ENCODE results near the gene FRMPD1.

The FRMPD1 gene

GRCh38 chr9:37739222-37739621 is 88.5 kb downstream of the FRMPD1 start:
- no peaks in the 10 kb centered on the region for H3K4me1 ChIP-seq (ENCODE audit: control insufficient read depth, insufficient read depth, low read length)
- no peaks in the 10 kb centered on the region for H3K36me3 ChIP-seq (ENCODE audit: control insufficient read depth in 2 of 2, insufficient read depth in 1 of 2, low read length in 2 of 2)
- CTCF ChIA-PET: no interaction called here
- POLR2A ChIA-PET: no interaction called here
- no peak overlapping the region for H3K27ac ChIP-seq (ENCODE audit: extremely low read depth, low read depth, low read length)
- H3K4me3 ChIP-seq (ENCODE audit: low read depth, low read length): no peak overlapping the region
- H3K9me3 ChIP-seq (ENCODE audit: control insufficient read depth, insufficient read depth, low read depth, low read length): no peaks in the 10 kb centered on the region
- TF ChIP-seq ZNF10 (tag by site-specific recombination; IDR thresholded peaks at IDR 0.05): no peak
- no peak for TF ChIP-seq HOXC10 (CRISPR knock-in tag; IDR thresholded peaks at IDR 0.05)
- no peak for TF ChIP-seq ZNF518A (tag by site-specific recombination; conservative IDR thresholded peaks at IDR 0.05; ENCODE audit: low read depth)

- TF ChIP-seq ZNF362 (tag by site-specific recombination; IDR thresholded peaks at IDR 0.05) (no peak), ZNF639 (tag by site-specific recombination; IDR thresholded peaks at IDR 0.05) (no peak), ZNF837 (tag by site-specific recombination; IDR thresholded peaks at IDR 0.05) (no peak), FEZF1 (tag by site-specific recombination; IDR thresholded peaks at IDR 0.05) (no peak), GLIS1 (tag by site-specific recombination; IDR thresholded peaks at IDR 0.05) (no peak), EGR2 (tag by site-specific recombination; IDR thresholded peaks at IDR 0.05; ENCODE audit: low read depth) (no peak), ZNF596 (tag by site-specific recombination; IDR thresholded peaks at IDR 0.05) (no peak), ZNF623 (tag by site-specific recombination; IDR thresholded peaks at IDR 0.05) (no peak), ZFHX2 (tag by site-specific recombination; conservative IDR thresholded peaks at IDR 0.05) (no peak), ZNF311 (tag by site-specific recombination; IDR thresholded peaks at IDR 0.05; ENCODE audit: borderline replicate concordance) (no peak), INSM2 (tag by site-specific recombination; IDR thresholded peaks at IDR 0.05) (no peak)
- Histone ChIP-seq H3K36me3 (ENCODE audit: control insufficient read depth in 2 of 2, insufficient read depth in 1 of 2, low read length in 2 of 2) (no peaks in the 10 kb centered on the region), H3K4me1 (ENCODE audit: control insufficient read depth, insufficient read depth, low read length) (no peaks in the 10 kb centered on the region), H3K9me3 (ENCODE audit: control insufficient read depth, insufficient read depth, low read depth, low read length) (no peaks in the 10 kb centered on the region), H3K4me3 (ENCODE audit: low read depth, low read length) (no peak overlapping the region), H3K27ac (ENCODE audit: extremely low read depth, low read depth, low read length) (no peak overlapping the region)
- ChIA-PET CTCF (no interaction called here), POLR2A (no interaction called here)
Measured at GRCh38 chr9:37740128-37740527, 89.4 kb downstream of the FRMPD1 start.

Measured in HEK293 (cell line).